Upper lobe of left lung (tissue), 6 donors: Measurements from ENCODE around the gene RAB44. TPM values are rescaled to one million over a fixed set of nuclear protein-coding genes. Genes with fewer than 3 reads are reported as not detected.

ENCODE experiments used
- ATAC-seq, 2 donors: fragments of 200-7000 bp; cut with Tn5 transposase; one replicate each; pipeline ENCODE4 v1.9.1; 2022; ENCODE audit warnings: mild to moderate bottlenecking in 2 of 2, moderate library complexity in 2 of 2; ENCODE audit not compliant: low FRiP score in 2 of 2
- DNase-seq, 2 donors: peaks; one replicate each; pipeline ENCODE4 v3.0.0-alpha.2; 2019 to 2020
- H3K27ac ChIP-seq, 4 donors: fragments of 200-600 bp; sonication (generic); one replicate each; pipeline ENCODE4 v1.5.1; 2016 to 2019
- H3K27me3 ChIP-seq, 4 donors: fragments of 200-600 bp; sonication (generic); one replicate each; pipeline ENCODE4 v1.5.1; 2017 to 2019
- H3K36me3 ChIP-seq, 4 donors: fragments of 200-600 bp; sonication (generic); one replicate each; pipeline ENCODE4 v1.5.1; 2016 to 2019
- H3K4me1 ChIP-seq, 4 donors: fragments of 200-600 bp; sonication (generic); one replicate each; pipeline ENCODE4 v1.5.1; 2018 to 2019
- H3K4me3 ChIP-seq, 4 donors: fragments of 200-600 bp; sonication (generic); one replicate each; pipeline ENCODE4 v1.5.1; 2017 to 2019; ENCODE audit warnings: mild to moderate bottlenecking in 2 of 4, moderate library complexity in 1 of 4
- H3K9me3 ChIP-seq, 4 donors: fragments of 200-600 bp; sonication (generic); one replicate each; pipeline ENCODE4 v1.5.1; 2018 to 2019
- CTCF ChIP-seq, 6 experiments: fragments of 450-650 bp in 4 of 6; fragments of 200-600 bp in 2 of 6; sonication (generic) in 2 of 6; IDR thresholded peaks; one replicate each; pipeline ENCODE4 v1.5.1; 2016 to 2019; ENCODE audit warnings: antibody characterized with exemption in 6 of 6
- EP300 ChIP-seq, 4 donors: sonication (generic); formaldehyde crosslinking; IDR thresholded peaks; one replicate each; pipeline ENCODE4 v1.5.1; 2017; ENCODE audit warnings: antibody characterized with exemption in 4 of 4, control low read depth in 2 of 4
- POLR2A ChIP-seq, 4 donors: fragments of 450-650 bp; IDR thresholded peaks; one replicate each; pipeline ENCODE4 v1.5.1; 2016 to 2017; ENCODE audit warnings: antibody characterized with exemption in 4 of 4, mild to moderate bottlenecking in 2 of 4
- POLR2AphosphoS5 ChIP-seq, 2 donors: sonication (generic); formaldehyde crosslinking; IDR thresholded peaks; one replicate each; pipeline ENCODE4 v1.5.1; 2017; ENCODE audit warnings: antibody characterized with exemption in 2 of 2
- WGBS, 2 donors: methylation state at CpG; one replicate each; pipeline ENCODE4 v1.1.5; 2017 to 2018; 5-methylcytosine and 5-hydroxymethylcytosine counted together
- total RNA-seq, 6 donors: library from RNA; depleted of rRNA in 4 of 6; stranded (reverse); fragments of >200 nt in 4 of 6; gene quantifications; one replicate each; pipeline versions ENCODE4 v1.1.0 to v1.2.1, GENCODE V29; 2016 to 2021
- donor health status: DM: no; HTN: no; CAD: no; lungs with moderate emphysema.
- donor health status: DM: no; HTN: yes; CAD: no; lungs with severe emphysema.

RAB44 gene
- total RNA-seq, 6 donors from 2014 or later = 0.20 to 3.1 (median 1.2) TPM

- DNase-seq = no peak
- peak in 1 of 2 donors; percentile 28 for ATAC-seq
- H3K27me3 ChIP-seq = no peaks in the 10 kb centered on the region
- TF ChIP-seq CTCF (IDR thresholded peaks at IDR 0.05) (no peak), POLR2AphosphoS5 (IDR thresholded peaks at IDR 0.05) (no peak), EP300 (IDR thresholded peaks at IDR 0.05) (no peak), POLR2A (IDR thresholded peaks at IDR 0.05) (no peak)
- no peaks in the 10 kb centered on the region for H3K36me3 ChIP-seq
- WGBS, 2 donors = 72% methylated on average over 1 of the region's 1 CpG
- peaks cover 5 to 12% (median 9%) of the 10 kb centered on the region in 4 donors for H3K4me1 ChIP-seq
- H3K4me3 ChIP-seq = no peak overlapping the region
- no peak overlapping the region for H3K27ac ChIP-seq
- no peaks in the 10 kb centered on the region for H3K9me3 ChIP-seq
Observed at GRCh38 chr6:36657942-36658544, 39.6 kb upstream of the RAB44 start.

- H3K27ac ChIP-seq = no peak overlapping the region
- 89% methylated on average over 1 of the region's 1 CpG; no CpG with 5 or more reads in 1 of the 2 donors for WGBS, 2 donors
- no peaks in the 10 kb centered on the region for H3K9me3 ChIP-seq
- no peaks in the 10 kb centered on the region for H3K27me3 ChIP-seq
- TF ChIP-seq POLR2AphosphoS5 (IDR thresholded peaks at IDR 0.05) (no peak), EP300 (IDR thresholded peaks at IDR 0.05) (no peak), CTCF (IDR thresholded peaks at IDR 0.05) (no peak), POLR2A (IDR thresholded peaks at IDR 0.05) (no peak)
- no peaks in the 10 kb centered on the region for H3K36me3 ChIP-seq
- H3K4me3 ChIP-seq = no peak overlapping the region
- ATAC-seq (peak in 1 of 2 donors; percentile 11), DNase-seq (no peak)
- H3K4me1 ChIP-seq = peaks cover 5 to 12% (median 9%) of the 10 kb centered on the region in 4 donors
Observed at GRCh38 chr6:36659271-36659670, 38.4 kb upstream of the RAB44 start.

- DNase-seq = peak; percentile 71 to 93
- Histone ChIP-seq H3K36me3 (no peaks in the 10 kb centered on the region), H3K4me1 (peaks cover 5 to 12% (median 9%) of the 10 kb centered on the region in 4 donors), H3K9me3 (no peaks in the 10 kb centered on the region), H3K4me3 (peak overlapping the region in 3 of 4 donors; percentile 10 to 25 (median 25)), H3K27me3 (no peaks in the 10 kb centered on the region), H3K27ac (no peak overlapping the region)
- 35 to 44% methylated on average over 26 to 27 of the region's 44 CpGs for WGBS, 2 donors
- peak; percentile 70 to 86 for ATAC-seq
- TF ChIP-seq POLR2A (IDR thresholded peaks at IDR 0.05) (no peak), EP300 (IDR thresholded peaks at IDR 0.05) (peak in 1 of 4 donors; percentile 31), POLR2AphosphoS5 (IDR thresholded peaks at IDR 0.05) (peak in 1 of 2 donors; percentile 50)
Observed at GRCh38 chr6:36660771-36661471, 36.7 kb upstream of the RAB44 start.

- 82 to 83% methylated on average over 5 of the region's 5 CpGs for WGBS, 2 donors
- no peak for DNase-seq
- Histone ChIP-seq H3K27me3 (no peaks in the 10 kb centered on the region), H3K4me1 (peaks cover 8 to 20% (median 16%) of the 10 kb centered on the region in 4 donors), H3K9me3 (no peaks in the 10 kb centered on the region), H3K36me3 (no peaks in the 10 kb centered on the region), H3K4me3 (no peak overlapping the region), H3K27ac (no peak overlapping the region)
- TF ChIP-seq POLR2A (IDR thresholded peaks at IDR 0.05) = no peak
- no peak for TF ChIP-seq CTCF (IDR thresholded peaks at IDR 0.05)
- no peak for TF ChIP-seq EP300 (IDR thresholded peaks at IDR 0.05)
- no peak for ATAC-seq
Observed at GRCh38 chr6:36662380-36662779, 35.2 kb upstream of the RAB44 start.

- Histone ChIP-seq H3K9me3 (no peaks in the 10 kb centered on the region), H3K36me3 (no peaks in the 10 kb centered on the region), H3K4me1 (peaks cover 9 to 21% (median 18%) of the 10 kb centered on the region in 4 donors), H3K27me3 (no peaks in the 10 kb centered on the region), H3K27ac (no peak overlapping the region), H3K4me3 (no peak overlapping the region)
- TF ChIP-seq EP300 (IDR thresholded peaks at IDR 0.05) (no peak), POLR2A (IDR thresholded peaks at IDR 0.05) (no peak), CTCF (IDR thresholded peaks at IDR 0.05) (no peak), POLR2AphosphoS5 (IDR thresholded peaks at IDR 0.05) (no peak)
- ATAC-seq (no peak), DNase-seq (no peak)
- WGBS, 2 donors = 53 to 71% methylated on average over 3 to 6 of the region's 6 CpGs
Observed at GRCh38 chr6:36662827-36663256, 34.8 kb upstream of the RAB44 start.
